Measurements from ENCODE around the gene POLR2E. TPM values are rescaled to one million over a fixed set of nuclear protein-coding genes. Genes with fewer than 3 reads are reported as not detected.

Gene POLR2E
- total RNA-seq, 4 donors from 2014 or later, result 81.6 to 136 (median 121) TPM

GRCh38 chr19:1073063-1073955 is 21.9 kb downstream of the POLR2E start:
- H3K27me3 ChIP-seq, result peaks cover 2 to 44% of the 10 kb centered on the region in 2 donors

GRCh38 chr19:1072371-1073015 is 22.7 kb downstream of the POLR2E start:
- no peak for DNase-seq (ENCODE audit: low spot score in 2 of 2)
- WGBS, 2 donors, result 80 to 90% methylated on average over 11 of the region's 11 CpGs
- H3K4me1 ChIP-seq, result peaks cover 0 to 40% (median 22%) of the 10 kb centered on the region in 4 donors
- H3K27me3 ChIP-seq, result peaks cover 2 to 52% of the 10 kb centered on the region in 2 donors
- TF ChIP-seq CTCF (IDR thresholded peaks at IDR 0.05), result no peak
- TF ChIP-seq EP300 (IDR thresholded peaks at IDR 0.05), result no peak
- no peak for TF ChIP-seq POLR2A (IDR thresholded peaks at IDR 0.05)
- no peaks in the 10 kb centered on the region for H3K9me3 ChIP-seq
- H3K27ac ChIP-seq, result no peak overlapping the region
- no peaks in the 10 kb centered on the region for H3K36me3 ChIP-seq
- H3K4me3 ChIP-seq, result no peak overlapping the region

More at GRCh38 chr19:1073063-1073955, 21.9 kb downstream of the POLR2E start:
- Histone ChIP-seq H3K27ac (no peak overlapping the region), H3K36me3 (no peaks in the 10 kb centered on the region), H3K9me3 (no peaks in the 10 kb centered on the region), H3K4me1 (peaks cover 0 to 39% (median 21%) of the 10 kb centered on the region in 4 donors), H3K4me3 (no peak overlapping the region)
- DNase-seq (ENCODE audit: low spot score in 2 of 2), result no peak
- 86 to 89% methylated on average over 24 to 29 of the region's 30 CpGs for WGBS, 2 donors
- TF ChIP-seq POLR2A (IDR thresholded peaks at IDR 0.05) (no peak), EP300 (IDR thresholded peaks at IDR 0.05) (no peak), CTCF (IDR thresholded peaks at IDR 0.05) (no peak)

GRCh38 chr19:1070931-1071791 is 24.0 kb downstream of the POLR2E start:
- WGBS, 2 donors, result 10 to 27% methylated on average over 3 to 37 of the region's 99 CpGs
- no peak for DNase-seq (ENCODE audit: low spot score in 2 of 2)
- Histone ChIP-seq H3K9me3 (no peaks in the 10 kb centered on the region), H3K27me3 (peaks cover 2 to 66% of the 10 kb centered on the region in 2 donors), H3K36me3 (no peaks in the 10 kb centered on the region), H3K4me1 (peaks cover 0 to 53% (median 28%) of the 10 kb centered on the region in 4 donors), H3K4me3 (peak overlapping the region in 1 of 4 donors; percentile 36), H3K27ac (no peak overlapping the region)
- no peak for TF ChIP-seq POLR2A (IDR thresholded peaks at IDR 0.05)
- no peak for TF ChIP-seq EP300 (IDR thresholded peaks at IDR 0.05)
- no peak for TF ChIP-seq CTCF (IDR thresholded peaks at IDR 0.05)

- 8 to 9% methylated on average over 20 to 21 of the region's 21 CpGs for WGBS, 2 donors
- Histone ChIP-seq H3K4me3 (no peak overlapping the region), H3K27me3 (peaks cover 2 to 72% of the 10 kb centered on the region in 2 donors), H3K27ac (no peak overlapping the region), H3K4me1 (peaks cover 0 to 60% (median 29%) of the 10 kb centered on the region in 4 donors), H3K36me3 (no peaks in the 10 kb centered on the region), H3K9me3 (no peaks in the 10 kb centered on the region)
- DNase-seq (ENCODE audit: low spot score in 2 of 2), result no peak
- TF ChIP-seq CTCF (IDR thresholded peaks at IDR 0.05) (no peak), POLR2A (IDR thresholded peaks at IDR 0.05) (no peak), EP300 (IDR thresholded peaks at IDR 0.05) (no peak)
These were observed 24.6 kb downstream of the POLR2E start for GRCh38 chr19:1070576-1070930.
